Neutrophil (primary cell): ENCODE measurements around the gene BMS1.
A peak's percentile ranks its signal among the peaks of the same experiment; 100 is the strongest.

Experiments
- H3K27ac ChIP-seq: fragments of 200-600 bp; sonication (generic); 2 replicates; pipeline ENCODE4 v1.5.1; 2016; ENCODE audit warnings: mild to moderate bottlenecking, moderate library complexity
- H3K27me3 ChIP-seq: fragments of 200-600 bp; sonication (generic); 2 replicates; pipeline ENCODE4 v1.6.0; 2016; ENCODE audit warnings: mild to moderate bottlenecking
- H3K36me3 ChIP-seq: fragments of 200-600 bp; sonication (generic); 2 replicates; pipeline ENCODE4 v1.5.1; 2017
- H3K4me1 ChIP-seq, 2 experiments: fragments of 200-600 bp in 1 of 2; sonication (generic) in 1 of 2; 1 replicate in 1 of 2; 2 replicates in 1 of 2; pipeline versions ENCODE4 v1.5.1 to v1.6.1; 2013 to 2016; ENCODE audit warnings: low read depth in 1 of 2, low read length in 1 of 2, mild to moderate bottlenecking in 1 of 2, moderate library complexity in 1 of 2; ENCODE audit not compliant: control insufficient read depth in 1 of 2, insufficient read depth in 1 of 2
- H3K4me3 ChIP-seq, 2 experiments: fragments of 200-600 bp in 1 of 2; sonication (generic) in 1 of 2; 1 replicate in 1 of 2; 2 replicates in 1 of 2; pipeline ENCODE4 v1.5.1; 2013 to 2016; ENCODE audit warnings: low read depth in 1 of 2, low read length in 1 of 2, mild to moderate bottlenecking in 1 of 2, moderate library complexity in 1 of 2
- H3K9me3 ChIP-seq: fragments of 200-600 bp; sonication (generic); 2 replicates; pipeline ENCODE4 v1.5.1; 2016
- CTCF ChIP-seq: fragments of 200-600 bp; sonication (generic); IDR thresholded peaks from 2 replicates; pipeline ENCODE4 v1.5.1; 2016; ENCODE audit warnings: antibody characterized with exemption

BMS1 gene

DNA sequence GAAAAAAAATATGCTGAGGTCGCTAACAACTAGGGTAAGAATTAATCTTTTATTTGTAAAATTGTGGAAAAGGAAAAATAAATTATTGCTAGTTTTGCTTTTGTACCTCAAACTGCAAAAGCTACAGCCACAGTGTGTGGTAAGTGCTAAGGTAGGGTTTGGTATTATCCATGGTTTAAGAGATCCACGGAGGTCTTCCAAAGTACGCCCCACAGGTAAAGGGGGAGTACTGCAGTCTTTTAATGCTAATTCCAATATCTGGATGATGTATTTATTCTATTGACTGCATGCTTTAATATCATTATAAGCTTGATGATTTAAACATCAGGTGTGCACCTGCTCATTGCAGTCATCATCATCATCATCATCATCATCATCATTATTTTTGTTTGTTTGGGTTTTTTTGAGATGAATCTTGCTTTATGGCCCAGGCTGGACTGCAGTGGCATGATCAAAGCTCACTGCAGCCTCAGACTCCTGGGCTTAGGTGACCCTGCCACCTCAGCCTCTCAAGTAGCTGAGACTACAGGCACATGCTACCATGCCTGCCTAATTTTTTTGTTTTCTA, 38.4 kb upstream of the BMS1 start:
- H3K9me3 ChIP-seq = no peaks in the 10 kb centered on the region

GRCh38 chr10:42753126-42753506, 29.5 kb upstream of the BMS1 start:
- Histone ChIP-seq H3K27ac (no peak overlapping the region), H3K9me3 (no peaks in the 10 kb centered on the region), H3K4me3 (peak overlapping the region; percentile 10 to 52), H3K27me3 (peaks cover 100% of the 10 kb centered on the region), H3K36me3 (no peaks in the 10 kb centered on the region), H3K4me1 (peaks cover 19 to 24% of the 10 kb centered on the region in 2 experiments)
- TF ChIP-seq CTCF = peak; percentile 21

More for the DNA sequence above, 38.4 kb upstream of the BMS1 start:
- Histone ChIP-seq H3K27ac (no peak overlapping the region), H3K27me3 (peaks cover 21% of the 10 kb centered on the region), H3K4me1 (no peaks in the 10 kb centered on the region), H3K4me3 (no peak overlapping the region), H3K36me3 (no peaks in the 10 kb centered on the region)
- TF ChIP-seq CTCF = no peak

GRCh38 chr10:42753507-42754154, 29.0 kb upstream of the BMS1 start:
- H3K27ac ChIP-seq = no peak overlapping the region
- H3K36me3 ChIP-seq = no peaks in the 10 kb centered on the region
- peak overlapping the region; percentile 13 to 52 for H3K4me3 ChIP-seq
- H3K9me3 ChIP-seq = no peaks in the 10 kb centered on the region
- TF ChIP-seq CTCF = no peak
- H3K27me3 ChIP-seq = peaks cover 100% of the 10 kb centered on the region
- H3K4me1 ChIP-seq = peaks cover 19 to 24% of the 10 kb centered on the region in 2 experiments

DNA sequence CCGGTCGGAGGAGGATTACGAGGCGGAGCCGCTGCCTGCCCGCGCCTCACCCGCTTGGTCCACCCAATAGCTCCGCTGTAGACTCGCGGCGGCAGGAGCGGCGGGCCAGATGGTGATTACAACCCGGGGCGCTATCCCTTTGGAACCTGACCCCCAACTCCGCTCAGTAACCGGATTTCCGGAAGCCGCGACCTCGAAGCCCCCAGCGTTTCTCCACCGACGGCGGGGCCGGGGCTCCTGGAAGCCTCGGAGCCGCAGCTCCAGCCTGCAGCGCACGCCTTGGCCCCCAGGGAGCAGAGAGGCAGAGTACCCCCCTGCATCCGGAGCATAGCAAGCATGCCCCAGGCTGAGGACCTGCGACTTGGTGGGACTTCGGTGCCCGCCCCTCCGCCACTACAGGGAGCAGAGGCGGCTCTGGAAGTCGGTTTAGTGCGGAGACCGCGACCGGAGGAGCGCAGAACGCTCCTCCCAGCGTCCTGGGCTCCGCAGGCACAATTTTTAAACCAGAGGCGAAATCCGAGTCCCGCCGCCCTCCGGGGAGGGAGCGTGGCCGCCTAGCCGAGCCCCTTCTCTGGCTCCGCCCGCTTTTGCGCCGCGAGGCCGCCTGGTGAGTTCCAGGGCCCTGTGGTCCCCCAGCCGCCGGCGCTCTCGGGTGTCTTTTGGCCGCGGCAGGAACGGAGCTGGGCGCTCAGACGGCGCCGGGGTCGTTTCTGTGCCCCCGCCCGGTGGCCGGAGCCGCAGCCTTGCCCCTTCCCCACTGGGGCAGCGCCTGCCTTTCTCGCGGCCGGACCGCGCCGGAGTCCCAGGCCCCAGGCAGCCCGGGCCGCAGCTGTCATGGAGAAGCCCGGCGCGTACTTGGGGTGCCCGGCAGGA, 28.2 kb upstream of the BMS1 start:
- H3K4me3 ChIP-seq = peak overlapping the region; percentile 13 to 52
- no peaks in the 10 kb centered on the region for H3K9me3 ChIP-seq
- no peaks in the 10 kb centered on the region for H3K36me3 ChIP-seq
- H3K27ac ChIP-seq = no peak overlapping the region
- peaks cover 19 to 24% of the 10 kb centered on the region in 2 experiments for H3K4me1 ChIP-seq
- peaks cover 100% of the 10 kb centered on the region for H3K27me3 ChIP-seq
- no peak for TF ChIP-seq CTCF

DNA sequence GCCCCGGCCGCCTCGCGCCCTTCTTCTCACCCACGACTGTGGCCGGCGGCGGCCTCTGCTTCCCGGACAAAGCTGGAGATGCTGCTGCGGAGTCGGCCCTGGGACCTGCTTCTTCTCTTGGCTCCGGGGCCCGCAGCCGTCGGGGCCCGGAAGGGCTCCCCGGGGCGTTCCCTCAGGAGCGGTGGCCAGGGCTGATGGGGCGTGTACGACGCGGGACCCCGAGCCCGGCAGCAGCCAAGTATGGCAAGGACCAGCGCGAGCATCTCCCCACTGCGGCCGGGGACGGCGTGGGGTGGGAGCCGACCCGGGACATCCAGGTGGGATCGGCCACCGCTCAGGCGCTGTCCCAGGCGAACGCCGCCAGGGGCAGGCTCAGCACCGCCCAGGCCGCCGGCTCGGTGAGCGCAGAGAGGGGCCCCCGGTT, 27.6 kb upstream of the BMS1 start:
- peaks cover 100% of the 10 kb centered on the region for H3K27me3 ChIP-seq

More for the DNA sequence above, 27.6 kb upstream of the BMS1 start:
- Histone ChIP-seq H3K4me1 (peaks cover 19 to 24% of the 10 kb centered on the region in 2 experiments), H3K9me3 (no peaks in the 10 kb centered on the region), H3K4me3 (peak overlapping the region in 1 of 2 experiments; percentile 52), H3K27ac (no peak overlapping the region), H3K36me3 (no peaks in the 10 kb centered on the region)
- no peak for TF ChIP-seq CTCF
